Esophagus muscularis mucosa (tissue), 4 donors: ENCODE data around the gene MEIOSIN.

Experiments used
- CTCF ChIP-seq, 3 experiments: fragments of 200-600 bp in 2 of 3; fragments of 450-650 bp in 1 of 3; sonication (generic) in 2 of 3; IDR thresholded peaks; one replicate each; pipeline ENCODE4 v1.5.1; 2017 to 2019; ENCODE audit warnings: antibody characterized with exemption in 3 of 3, mild to moderate bottlenecking in 2 of 3, moderate library complexity in 1 of 3
- EP300 ChIP-seq: sonication (generic); formaldehyde crosslinking; IDR thresholded peaks from one replicate; pipeline ENCODE4 v1.6.1; 2017; ENCODE audit warnings: antibody characterized with exemption
- POLR2A ChIP-seq: fragments of 450-650 bp; IDR thresholded peaks from one replicate; pipeline ENCODE4 v1.6.1; 2017; ENCODE audit warnings: antibody characterized with exemption, moderate library complexity, mild to moderate bottlenecking, low read depth

GRCh38 chr19:45805719-45806118 lies 72.5 kb downstream of the MEIOSIN start:
- no peak for TF ChIP-seq POLR2A
- no peak for TF ChIP-seq CTCF (IDR thresholded peaks at IDR 0.05)
- no peak for TF ChIP-seq EP300
